Suppressor macrophage treated with lipopolysaccharide for 4 hours (primary cell): ENCODE measurements around the gene TPO.

Experiments
- DNase-seq: peaks from one replicate; pipeline ENCODE4 v3.0.0-alpha.2; 2020

TPO gene

GRCh38 chr2:1586923-1587840, 173.9 kb downstream of the TPO start:
- DNase-seq = no peak

- no peak for DNase-seq
These were observed 175.1 kb downstream of the TPO start for GRCh38 chr2:1588051-1588977.

GRCh38 chr2:1588978-1589621, 175.8 kb downstream of the TPO start:
- no peak for DNase-seq

- no peak for DNase-seq
These were observed 177.6 kb downstream of the TPO start for GRCh38 chr2:1590596-1591460.

GRCh38 chr2:1591461-1591770, 178.2 kb downstream of the TPO start:
- DNase-seq = no peak
